ENCODE measurements around the gene GOLT1A. TPM values are rescaled to one million over a fixed set of nuclear protein-coding genes. Genes with fewer than 3 reads are reported as not detected.

Gene GOLT1A
- total and polyA plus RNA-seq, 4 donors, result 14.1 to 103 (median 52.7) TPM

GRCh38 chr1:204227351-204227750 lies 13.6 kb upstream of the GOLT1A start:
- peak overlapping the region; percentile 85 to 87 for H3K27ac ChIP-seq (ENCODE audit: low read depth in 1 of 2, low read length in 2 of 2)
- H3K36me3 ChIP-seq (ENCODE audit: control insufficient read depth in 4 of 4, insufficient read depth in 3 of 4, low read depth in 1 of 4, low read length in 3 of 4), result peaks cover 3 to 30% (median 24%) of the 10 kb centered on the region in 4 donors
- H3K4me3 ChIP-seq (ENCODE audit: low read depth in 1 of 3, low read length in 3 of 3), result no peak overlapping the region
- peaks cover 4 to 31% (median 21%) of the 10 kb centered on the region in 4 donors for H3K4me1 ChIP-seq (ENCODE audit: control insufficient read depth in 4 of 4, insufficient read depth in 4 of 4, low read length in 3 of 4)
- H3K9ac ChIP-seq (ENCODE audit: low read depth in 1 of 2, low read length in 2 of 2), result no peak overlapping the region
- no peaks in the 10 kb centered on the region for H3K9me3 ChIP-seq (ENCODE audit: control insufficient read depth in 4 of 4, low read length in 3 of 4)
- WGBS, result 93% methylated on average over 2 of the region's 2 CpGs
- no peak for DNase-seq (ENCODE audit: low spot score)
- no peaks in the 10 kb centered on the region for H3K27me3 ChIP-seq (ENCODE audit: control insufficient read depth in 4 of 4, insufficient read depth in 4 of 4, low read length in 3 of 4)
- TF ChIP-seq REST (IDR thresholded peaks at IDR 0.05) (no peak), JUND (IDR thresholded peaks at IDR 0.05) (no peak), FOXA1 (IDR thresholded peaks at IDR 0.05) (no peak), HNF4G (IDR thresholded peaks at IDR 0.05) (no peak), EGR1 (IDR thresholded peaks at IDR 0.05; ENCODE audit: low read depth in 2 of 2) (no peak), GABPA (IDR thresholded peaks at IDR 0.05 in 1 of 2, conservative IDR thresholded peaks at IDR 0.05 in 1 of 2) (no peak), SP1 (IDR thresholded peaks at IDR 0.05) (no peak), RAD21 (IDR thresholded peaks at IDR 0.05) (no peak), FOXA2 (IDR thresholded peaks at IDR 0.05) (no peak), HNF4A (conservative IDR thresholded peaks at IDR 0.05) (no peak), NR2F2 (IDR thresholded peaks at IDR 0.05) (no peak), RXRA (IDR thresholded peaks at IDR 0.05) (no peak), TAF1 (conservative IDR thresholded peaks at IDR 0.05) (no peak), CTCF (IDR thresholded peaks at IDR 0.05; ENCODE audit: low read depth, low read length, missing input control) (no peak), YY1 (IDR thresholded peaks at IDR 0.05) (no peak)
- TF ChIP-seq, protein P1, sequence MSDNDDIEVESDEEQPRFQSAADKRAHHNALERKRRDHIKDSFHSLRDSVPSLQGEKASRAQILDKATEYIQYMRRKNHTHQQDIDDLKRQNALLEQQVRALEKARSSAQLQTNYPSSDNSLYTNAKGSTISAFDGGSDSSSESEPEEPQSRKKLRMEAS (IDR thresholded peaks at IDR 0.05), result no peak
- TF ChIP-seq, protein P2, sequence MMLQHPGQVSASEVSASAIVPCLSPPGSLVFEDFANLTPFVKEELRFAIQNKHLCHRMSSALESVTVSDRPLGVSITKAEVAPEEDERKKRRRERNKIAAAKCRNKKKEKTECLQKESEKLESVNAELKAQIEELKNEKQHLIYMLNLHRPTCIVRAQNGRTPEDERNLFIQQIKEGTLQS (IDR thresholded peaks at IDR 0.05), result no peak
- TF ChIP-seq, protein P3, sequence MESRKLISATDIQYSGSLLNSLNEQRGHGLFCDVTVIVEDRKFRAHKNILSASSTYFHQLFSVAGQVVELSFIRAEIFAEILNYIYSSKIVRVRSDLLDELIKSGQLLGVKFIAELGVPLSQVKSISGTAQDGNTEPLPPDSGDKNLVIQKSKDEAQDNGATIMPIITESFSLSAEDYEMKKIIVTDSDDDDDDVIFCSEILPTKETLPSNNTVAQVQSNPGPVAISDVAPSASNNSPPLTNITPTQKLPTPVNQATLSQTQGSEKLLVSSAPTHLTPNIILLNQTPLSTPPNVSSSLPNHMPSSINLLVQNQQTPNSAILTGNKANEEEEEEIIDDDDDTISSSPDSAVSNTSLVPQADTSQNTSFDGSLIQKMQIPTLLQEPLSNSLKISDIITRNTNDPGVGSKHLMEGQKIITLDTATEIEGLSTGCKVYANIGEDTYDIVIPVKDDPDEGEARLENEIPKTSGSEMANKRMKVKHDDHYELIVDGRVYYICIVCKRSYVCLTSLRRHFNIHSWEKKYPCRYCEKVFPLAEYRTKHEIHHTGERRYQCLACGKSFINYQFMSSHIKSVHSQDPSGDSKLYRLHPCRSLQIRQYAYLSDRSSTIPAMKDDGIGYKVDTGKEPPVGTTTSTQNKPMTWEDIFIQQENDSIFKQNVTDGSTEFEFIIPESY (IDR thresholded peaks at IDR 0.05), result no peak
